Measurements from ENCODE around the gene TMEM123.

DNA sequence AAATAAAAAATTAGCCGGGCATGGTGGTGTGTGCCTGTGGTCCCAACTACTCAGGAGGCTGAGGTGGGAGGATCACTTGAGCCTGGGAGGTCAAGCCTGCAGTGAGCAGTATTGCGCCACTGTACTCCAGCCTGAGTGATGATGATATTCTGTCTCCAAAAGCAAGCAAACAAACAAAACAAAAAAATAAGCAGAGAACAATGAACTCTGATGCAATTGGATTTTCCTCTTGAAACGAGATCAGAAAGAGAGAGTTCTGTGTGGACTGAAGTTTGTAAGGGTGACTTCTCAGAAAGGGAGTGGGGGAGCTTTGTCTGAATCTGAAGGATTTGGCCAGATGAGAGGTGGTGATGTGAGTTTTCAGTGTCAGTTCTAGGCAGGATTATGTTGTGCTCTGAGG is 6.0 kb upstream of the TMEM123 start:
- TF ChIP-seq, protein P1, sequence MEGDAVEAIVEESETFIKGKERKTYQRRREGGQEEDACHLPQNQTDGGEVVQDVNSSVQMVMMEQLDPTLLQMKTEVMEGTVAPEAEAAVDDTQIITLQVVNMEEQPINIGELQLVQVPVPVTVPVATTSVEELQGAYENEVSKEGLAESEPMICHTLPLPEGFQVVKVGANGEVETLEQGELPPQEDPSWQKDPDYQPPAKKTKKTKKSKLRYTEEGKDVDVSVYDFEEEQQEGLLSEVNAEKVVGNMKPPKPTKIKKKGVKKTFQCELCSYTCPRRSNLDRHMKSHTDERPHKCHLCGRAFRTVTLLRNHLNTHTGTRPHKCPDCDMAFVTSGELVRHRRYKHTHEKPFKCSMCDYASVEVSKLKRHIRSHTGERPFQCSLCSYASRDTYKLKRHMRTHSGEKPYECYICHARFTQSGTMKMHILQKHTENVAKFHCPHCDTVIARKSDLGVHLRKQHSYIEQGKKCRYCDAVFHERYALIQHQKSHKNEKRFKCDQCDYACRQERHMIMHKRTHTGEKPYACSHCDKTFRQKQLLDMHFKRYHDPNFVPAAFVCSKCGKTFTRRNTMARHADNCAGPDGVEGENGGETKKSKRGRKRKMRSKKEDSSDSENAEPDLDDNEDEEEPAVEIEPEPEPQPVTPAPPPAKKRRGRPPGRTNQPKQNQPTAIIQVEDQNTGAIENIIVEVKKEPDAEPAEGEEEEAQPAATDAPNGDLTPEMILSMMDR (IDR thresholded peaks at IDR 0.05) = no peak
- TF ChIP-seq POLR2A (IDR thresholded peaks at IDR 0.05) = no peak
